ENCODE measurements around the gene KCNJ9. TPM values are rescaled to one million over a fixed set of nuclear protein-coding genes. Genes with fewer than 3 reads are reported as not detected.
"Not testable (repeated sequence)": the region's sequence is repeated elsewhere in the genome, so short reads cannot be mapped to it uniquely, and the experiment has no call there.

Gene KCNJ9
- total RNA-seq, 2 donors from 2014 or later, result 0.08 TPM; not detected in 1

DNA sequence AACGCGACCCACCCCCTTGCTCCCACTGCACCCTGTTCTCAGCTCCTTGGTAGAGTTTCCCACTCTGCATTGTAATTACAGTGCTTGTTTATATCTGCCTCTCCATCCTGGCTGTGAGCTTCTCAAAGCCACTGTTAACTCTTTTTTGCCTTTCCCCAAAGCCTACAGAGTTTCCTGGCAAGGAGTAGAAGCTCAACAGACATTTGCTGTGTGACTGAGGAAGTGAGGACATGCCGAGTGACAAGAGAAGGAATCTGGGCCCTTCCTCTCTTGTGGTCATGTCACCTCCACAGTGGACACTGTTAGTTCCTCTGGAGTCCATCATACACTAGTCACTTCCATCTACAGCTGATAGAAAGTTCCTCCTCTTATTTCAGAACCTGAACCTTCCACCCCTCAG lies 23.1 kb downstream of the KCNJ9 start:
- DNase-seq (ENCODE audit: low spot score), result no peak
- no peak overlapping the region for H3K4me3 ChIP-seq
- no peaks in the 10 kb centered on the region for H3K27me3 ChIP-seq
- H3K4me1 ChIP-seq, result peaks cover 0 to 26% of the 10 kb centered on the region in 2 donors
- TF ChIP-seq, protein P1, sequence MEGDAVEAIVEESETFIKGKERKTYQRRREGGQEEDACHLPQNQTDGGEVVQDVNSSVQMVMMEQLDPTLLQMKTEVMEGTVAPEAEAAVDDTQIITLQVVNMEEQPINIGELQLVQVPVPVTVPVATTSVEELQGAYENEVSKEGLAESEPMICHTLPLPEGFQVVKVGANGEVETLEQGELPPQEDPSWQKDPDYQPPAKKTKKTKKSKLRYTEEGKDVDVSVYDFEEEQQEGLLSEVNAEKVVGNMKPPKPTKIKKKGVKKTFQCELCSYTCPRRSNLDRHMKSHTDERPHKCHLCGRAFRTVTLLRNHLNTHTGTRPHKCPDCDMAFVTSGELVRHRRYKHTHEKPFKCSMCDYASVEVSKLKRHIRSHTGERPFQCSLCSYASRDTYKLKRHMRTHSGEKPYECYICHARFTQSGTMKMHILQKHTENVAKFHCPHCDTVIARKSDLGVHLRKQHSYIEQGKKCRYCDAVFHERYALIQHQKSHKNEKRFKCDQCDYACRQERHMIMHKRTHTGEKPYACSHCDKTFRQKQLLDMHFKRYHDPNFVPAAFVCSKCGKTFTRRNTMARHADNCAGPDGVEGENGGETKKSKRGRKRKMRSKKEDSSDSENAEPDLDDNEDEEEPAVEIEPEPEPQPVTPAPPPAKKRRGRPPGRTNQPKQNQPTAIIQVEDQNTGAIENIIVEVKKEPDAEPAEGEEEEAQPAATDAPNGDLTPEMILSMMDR (IDR thresholded peaks at IDR 0.05), result no peak
- no peaks in the 10 kb centered on the region for H3K36me3 ChIP-seq
- no peak overlapping the region for H3K27ac ChIP-seq
- H3K9me3 ChIP-seq, result no peaks in the 10 kb centered on the region

DNA sequence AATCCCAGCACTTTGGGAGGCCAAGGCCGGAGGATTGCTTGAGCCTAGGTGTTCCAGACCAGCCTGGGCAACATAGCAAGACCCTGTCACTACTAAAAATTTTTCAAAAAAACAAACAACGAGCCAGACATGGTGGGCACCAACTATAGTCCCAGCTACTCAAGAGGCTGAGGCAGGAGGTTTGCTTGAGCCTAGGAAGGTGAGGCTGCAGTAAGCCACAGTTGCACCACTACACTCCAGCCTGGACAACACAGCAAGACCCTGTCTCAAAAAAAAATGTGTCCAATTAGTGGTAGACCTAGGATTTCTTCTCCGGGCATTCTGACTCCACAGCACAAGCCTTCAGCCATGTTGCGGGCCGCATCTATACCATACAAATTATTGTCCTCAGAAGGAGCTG lies 23.8 kb downstream of the KCNJ9 start:
- Histone ChIP-seq H3K9me3 (no peaks in the 10 kb centered on the region), H3K27ac (no peak overlapping the region), H3K27me3 (no peaks in the 10 kb centered on the region), H3K4me1 (peaks cover 0 to 26% of the 10 kb centered on the region in 2 donors), H3K36me3 (no peaks in the 10 kb centered on the region), H3K4me3 (no peak overlapping the region)
- TF ChIP-seq, protein P1 (IDR thresholded peaks at IDR 0.05), result no peak
- no peak for DNase-seq (ENCODE audit: low spot score)

DNA sequence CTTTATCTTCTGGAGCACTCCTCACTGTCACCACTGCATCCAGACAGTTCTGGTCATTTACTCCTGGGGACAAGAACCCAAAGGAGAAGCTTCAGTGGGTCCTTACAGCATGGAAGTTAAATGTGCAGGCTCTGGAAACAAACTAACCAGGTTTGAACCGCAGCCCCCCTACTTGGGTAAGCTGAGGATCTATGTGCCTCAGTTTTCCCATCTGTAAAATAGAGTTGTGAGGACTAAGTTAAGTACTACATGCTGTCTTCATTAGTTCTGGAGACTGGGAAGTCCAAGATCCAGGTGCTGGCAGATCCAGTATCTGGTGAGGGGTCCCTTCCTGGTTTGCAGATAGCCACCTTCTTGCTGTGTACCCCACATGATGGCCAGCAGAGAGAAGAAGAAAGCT lies 26.2 kb downstream of the KCNJ9 start:
- no peak overlapping the region for H3K4me3 ChIP-seq
- TF ChIP-seq, protein P1 (IDR thresholded peaks at IDR 0.05), result no peak

DNA sequence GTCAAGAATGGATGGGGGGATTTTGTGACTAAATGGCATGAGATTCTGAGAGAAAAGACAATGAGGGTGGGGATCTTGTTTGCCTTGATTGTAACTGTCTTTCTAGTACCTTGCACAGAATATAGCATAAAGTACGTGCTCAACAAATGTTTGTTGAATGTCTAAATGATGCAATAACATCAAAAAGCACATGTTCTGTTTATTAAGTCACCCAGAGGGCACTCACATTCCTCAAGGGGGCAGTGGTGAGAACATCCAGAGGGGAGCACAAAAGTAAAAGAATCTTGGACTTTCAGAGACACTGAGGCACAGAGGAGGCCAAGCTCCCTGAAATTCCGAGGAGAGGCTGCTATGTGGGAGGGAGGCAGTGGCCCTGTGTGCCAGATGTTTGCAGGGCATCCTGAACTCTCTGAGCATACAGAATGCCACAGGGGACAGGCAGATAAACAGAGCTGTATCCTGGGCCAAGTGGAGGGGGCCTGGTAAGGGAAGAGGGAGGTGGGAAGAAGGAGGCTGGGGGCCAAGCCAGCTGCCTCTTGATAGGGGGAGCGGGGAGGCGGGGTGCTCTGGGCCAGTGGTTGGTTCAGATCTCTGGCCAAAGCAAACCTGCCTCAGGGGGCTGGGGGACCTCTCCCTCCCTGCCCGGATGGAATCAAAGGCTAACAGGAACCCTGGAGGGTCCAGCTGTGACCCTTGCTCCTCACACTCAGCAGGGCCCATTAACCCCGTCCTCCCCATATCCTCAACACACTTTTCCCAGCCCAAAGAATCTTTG lies 27.7 kb downstream of the KCNJ9 start:
- TF ChIP-seq, protein P1 (IDR thresholded peaks at IDR 0.05), result peak; percentile 34 to 65
- H3K27me3 ChIP-seq, result no peaks in the 10 kb centered on the region
- no peak overlapping the region for H3K4me3 ChIP-seq
- peaks cover 0 to 17% of the 10 kb centered on the region in 2 donors for H3K4me1 ChIP-seq
- no peaks in the 10 kb centered on the region for H3K36me3 ChIP-seq
- DNase-seq (ENCODE audit: low spot score), result no peak
- H3K9me3 ChIP-seq, result no peaks in the 10 kb centered on the region
- H3K27ac ChIP-seq, result no peak overlapping the region

More for the DNA sequence above, 26.2 kb downstream of the KCNJ9 start:
- H3K27ac ChIP-seq, result no peak overlapping the region
- no peaks in the 10 kb centered on the region for H3K9me3 ChIP-seq
- no peak for DNase-seq (ENCODE audit: low spot score)
- H3K27me3 ChIP-seq, result no peaks in the 10 kb centered on the region
- peaks cover 0 to 11% of the 10 kb centered on the region in 2 donors for H3K4me1 ChIP-seq
- H3K36me3 ChIP-seq, result no peaks in the 10 kb centered on the region

DNA sequence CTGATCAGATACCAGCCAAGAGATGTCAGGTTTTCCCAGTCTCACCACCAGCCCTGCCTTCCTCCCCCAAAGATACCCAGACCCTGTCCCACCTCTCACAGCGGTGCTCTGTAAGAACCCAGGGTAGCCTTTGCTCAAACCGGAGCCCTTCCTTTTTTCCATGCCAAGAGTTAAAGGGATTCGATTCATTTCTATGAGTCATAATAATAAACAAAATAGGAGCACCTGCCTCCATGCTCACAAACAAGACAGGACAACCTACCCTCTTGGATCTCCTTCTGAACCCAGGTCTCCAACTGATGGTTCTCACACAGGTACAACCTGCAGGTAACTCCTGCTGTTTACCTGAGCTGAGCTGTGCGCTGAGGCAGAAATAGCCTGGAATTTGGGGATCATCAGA lies 28.3 kb downstream of the KCNJ9 start:
- no peak for DNase-seq (ENCODE audit: low spot score)
- Histone ChIP-seq H3K4me1 (peaks cover 0 to 23% of the 10 kb centered on the region in 2 donors), H3K27ac (no peak overlapping the region), H3K9me3 (no peaks in the 10 kb centered on the region), H3K27me3 (no peaks in the 10 kb centered on the region), H3K36me3 (no peaks in the 10 kb centered on the region), H3K4me3 (no peak overlapping the region)
- TF ChIP-seq, protein P1 (IDR thresholded peaks at IDR 0.05), result no peak

DNA sequence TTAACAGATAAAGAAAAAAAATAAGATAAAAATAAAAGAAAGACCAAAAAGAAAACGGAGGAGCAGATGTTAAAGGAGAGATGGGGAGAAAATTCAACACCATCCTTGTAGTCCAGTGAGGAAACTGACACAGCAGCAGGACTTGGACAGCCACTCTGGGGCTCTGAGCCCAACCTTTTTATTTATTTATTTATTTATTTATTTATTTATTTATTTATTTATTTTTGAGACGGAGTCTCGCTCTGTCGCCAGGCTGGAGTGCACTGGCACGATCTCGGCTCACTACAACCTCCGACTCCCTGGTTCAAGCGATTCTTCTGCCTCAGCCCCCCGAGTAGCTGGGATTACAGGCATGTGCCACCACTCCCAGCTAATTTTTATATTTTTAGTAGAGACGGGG lies 30.1 kb downstream of the KCNJ9 start:
- not testable (repeated sequence) for H3K9me3 ChIP-seq
- peaks cover 0 to 33% of the 10 kb centered on the region in 2 donors for H3K4me1 ChIP-seq

More for the DNA sequence above, 30.1 kb downstream of the KCNJ9 start:
- H3K27ac ChIP-seq; H3K4me3 ChIP-seq; DNase-seq (ENCODE audit: low spot score); H3K27me3 ChIP-seq; H3K36me3 ChIP-seq: not testable (repeated sequence)
